Activated T-cell treated with anti-CD3 and anti-CD28 coated beads for 1 hour (primary cell): ENCODE measurements around the gene MRS2.
A peak's percentile ranks its signal among the peaks of the same experiment; 100 is the strongest.
"Not testable (repeated sequence)": the region's sequence is repeated elsewhere in the genome, so short reads cannot be mapped to it uniquely, and the experiment has no call there.

Experiments
- DNase-seq: peaks from one replicate; pipeline ENCODE4 v3.0.0-alpha.2; 2020; ENCODE audit warnings: low read depth

Gene MRS2

GRCh38 chr6:24402697-24403500, at the start of gene MRS2:
MRS2 (plus strand) TSS chr6:24402936; CDS start chr6:24403047, 111 bp downstream.
- DNase-seq, result peak; percentile 68

GRCh38 chr6:24353861-24354260, 48.9 kb upstream of the MRS2 start:
- DNase-seq, result no peak

GRCh38 chr6:24355393-24355792, 47.3 kb upstream of the MRS2 start:
- no peak for DNase-seq

GRCh38 chr6:24356310-24356973, 46.3 kb upstream of the MRS2 start:
- no peak for DNase-seq

GRCh38 chr6:24357336-24358218, 45.2 kb upstream of the MRS2 start, which contains the start of gene DCDC2:
DCDC2 (minus strand) TSS chr6:24358059; CDS start chr6:24357750, 309 bp downstream.
- peak; percentile 9 for DNase-seq

- no peak for DNase-seq
Measured at GRCh38 chr6:24358219-24358821, 44.4 kb upstream of the MRS2 start.

GRCh38 chr6:24359640-24360454, 42.9 kb upstream of the MRS2 start:
- DNase-seq, result peak; percentile 69

GRCh38 chr6:24362363-24362762, 40.4 kb upstream of the MRS2 start:
- DNase-seq, result not testable (repeated sequence)

- not testable (repeated sequence) for DNase-seq
Measured at GRCh38 chr6:24365103-24365633, 37.6 kb upstream of the MRS2 start.

- no peak for DNase-seq
Measured at GRCh38 chr6:24374612-24375011, 28.1 kb upstream of the MRS2 start.

GRCh38 chr6:24376871-24377270, 25.9 kb upstream of the MRS2 start:
- no peak for DNase-seq

GRCh38 chr6:24378473-24379097, 24.2 kb upstream of the MRS2 start:
- no peak for DNase-seq

- no peak for DNase-seq
Measured at GRCh38 chr6:24381476-24382219, 21.1 kb upstream of the MRS2 start.

- no peak for DNase-seq
Measured at GRCh38 chr6:24382220-24382540, 20.6 kb upstream of the MRS2 start.

GRCh38 chr6:24382891-24383494, 19.7 kb upstream of the MRS2 start:
- not testable (repeated sequence) for DNase-seq

- not testable (repeated sequence) for DNase-seq
Measured at GRCh38 chr6:24384369-24385130, 18.2 kb upstream of the MRS2 start.

- no peak for DNase-seq
Measured at GRCh38 chr6:24385536-24386269, 17.0 kb upstream of the MRS2 start.

GRCh38 chr6:24387818-24388217, 14.9 kb upstream of the MRS2 start:
- DNase-seq, result no peak
